Upper lobe of left lung (tissue), 6 donors: ENCODE results near the gene NEDD4L. TPM values are rescaled to one million over a fixed set of nuclear protein-coding genes. Genes with fewer than 3 reads are reported as not detected.

Experiments
- ATAC-seq, 2 donors: fragments of 200-7000 bp; cut with Tn5 transposase; one replicate each; pipeline ENCODE4 v1.9.1; 2022; ENCODE audit warnings: mild to moderate bottlenecking in 2 of 2, moderate library complexity in 2 of 2; ENCODE audit not compliant: low FRiP score in 2 of 2
- DNase-seq, 2 donors: peaks; one replicate each; pipeline ENCODE4 v3.0.0-alpha.2; 2019 to 2020
- H3K27ac ChIP-seq, 4 donors: fragments of 200-600 bp; sonication (generic); one replicate each; pipeline ENCODE4 v1.5.1; 2016 to 2019
- H3K27me3 ChIP-seq, 4 donors: fragments of 200-600 bp; sonication (generic); one replicate each; pipeline ENCODE4 v1.5.1; 2017 to 2019
- H3K36me3 ChIP-seq, 4 donors: fragments of 200-600 bp; sonication (generic); one replicate each; pipeline ENCODE4 v1.5.1; 2016 to 2019
- H3K4me1 ChIP-seq, 4 donors: fragments of 200-600 bp; sonication (generic); one replicate each; pipeline ENCODE4 v1.5.1; 2018 to 2019
- H3K4me3 ChIP-seq, 4 donors: fragments of 200-600 bp; sonication (generic); one replicate each; pipeline ENCODE4 v1.5.1; 2017 to 2019; ENCODE audit warnings: mild to moderate bottlenecking in 2 of 4, moderate library complexity in 1 of 4
- H3K9me3 ChIP-seq, 4 donors: fragments of 200-600 bp; sonication (generic); one replicate each; pipeline ENCODE4 v1.5.1; 2018 to 2019
- EP300 ChIP-seq, 4 donors: sonication (generic); formaldehyde crosslinking; IDR thresholded peaks; one replicate each; pipeline ENCODE4 v1.5.1; 2017; ENCODE audit warnings: antibody characterized with exemption in 4 of 4, control low read depth in 2 of 4
- POLR2A ChIP-seq, 4 donors: fragments of 450-650 bp; IDR thresholded peaks; one replicate each; pipeline ENCODE4 v1.5.1; 2016 to 2017; ENCODE audit warnings: antibody characterized with exemption in 4 of 4, mild to moderate bottlenecking in 2 of 4
- POLR2AphosphoS5 ChIP-seq, 2 donors: sonication (generic); formaldehyde crosslinking; IDR thresholded peaks; one replicate each; pipeline ENCODE4 v1.5.1; 2017; ENCODE audit warnings: antibody characterized with exemption in 2 of 2
- WGBS, 2 donors: methylation state at CpG; one replicate each; pipeline ENCODE4 v1.1.5; 2017 to 2018; 5-methylcytosine and 5-hydroxymethylcytosine counted together
- total RNA-seq, 6 donors: library from RNA; depleted of rRNA in 4 of 6; stranded (reverse); fragments of >200 nt in 4 of 6; gene quantifications; one replicate each; pipeline versions ENCODE4 v1.1.0 to v1.2.1, GENCODE V29; 2016 to 2021
- TF ChIP-seq, protein P1 (sequence below), 6 experiments: fragments of 450-650 bp in 4 of 6; fragments of 200-600 bp in 2 of 6; sonication (generic) in 2 of 6; IDR thresholded peaks; one replicate each; pipeline ENCODE4 v1.5.1; 2016 to 2019; ENCODE audit warnings: antibody characterized with exemption in 6 of 6
- donor health status: DM: no; HTN: no; CAD: no; lungs with moderate emphysema.
- donor health status: DM: no; HTN: yes; CAD: no; lungs with severe emphysema.

Gene NEDD4L
- total RNA-seq, 6 donors from 2014 or later = 148 to 491 (median 300) TPM

GRCh38 chr18:58394046-58394445 lies 350.0 kb downstream of the NEDD4L start:
- H3K27ac ChIP-seq = no peak overlapping the region
- H3K4me3 ChIP-seq = no peak overlapping the region
- no peaks in the 10 kb centered on the region for H3K27me3 ChIP-seq
- peaks cover 5 to 87% (median 58%) of the 10 kb centered on the region in 4 donors for H3K36me3 ChIP-seq
- TF ChIP-seq POLR2AphosphoS5 (IDR thresholded peaks at IDR 0.05) = no peak
- no peak for TF ChIP-seq EP300 (IDR thresholded peaks at IDR 0.05)
- TF ChIP-seq POLR2A (IDR thresholded peaks at IDR 0.05) = no peak
- TF ChIP-seq, protein P1, sequence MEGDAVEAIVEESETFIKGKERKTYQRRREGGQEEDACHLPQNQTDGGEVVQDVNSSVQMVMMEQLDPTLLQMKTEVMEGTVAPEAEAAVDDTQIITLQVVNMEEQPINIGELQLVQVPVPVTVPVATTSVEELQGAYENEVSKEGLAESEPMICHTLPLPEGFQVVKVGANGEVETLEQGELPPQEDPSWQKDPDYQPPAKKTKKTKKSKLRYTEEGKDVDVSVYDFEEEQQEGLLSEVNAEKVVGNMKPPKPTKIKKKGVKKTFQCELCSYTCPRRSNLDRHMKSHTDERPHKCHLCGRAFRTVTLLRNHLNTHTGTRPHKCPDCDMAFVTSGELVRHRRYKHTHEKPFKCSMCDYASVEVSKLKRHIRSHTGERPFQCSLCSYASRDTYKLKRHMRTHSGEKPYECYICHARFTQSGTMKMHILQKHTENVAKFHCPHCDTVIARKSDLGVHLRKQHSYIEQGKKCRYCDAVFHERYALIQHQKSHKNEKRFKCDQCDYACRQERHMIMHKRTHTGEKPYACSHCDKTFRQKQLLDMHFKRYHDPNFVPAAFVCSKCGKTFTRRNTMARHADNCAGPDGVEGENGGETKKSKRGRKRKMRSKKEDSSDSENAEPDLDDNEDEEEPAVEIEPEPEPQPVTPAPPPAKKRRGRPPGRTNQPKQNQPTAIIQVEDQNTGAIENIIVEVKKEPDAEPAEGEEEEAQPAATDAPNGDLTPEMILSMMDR (IDR thresholded peaks at IDR 0.05) = no peak
- 96% methylated on average over 6 to 7 of the region's 7 CpGs for WGBS, 2 donors
- no peak for DNase-seq
- ATAC-seq = no peak
- H3K9me3 ChIP-seq = no peaks in the 10 kb centered on the region
- H3K4me1 ChIP-seq = no peaks in the 10 kb centered on the region

DNA sequence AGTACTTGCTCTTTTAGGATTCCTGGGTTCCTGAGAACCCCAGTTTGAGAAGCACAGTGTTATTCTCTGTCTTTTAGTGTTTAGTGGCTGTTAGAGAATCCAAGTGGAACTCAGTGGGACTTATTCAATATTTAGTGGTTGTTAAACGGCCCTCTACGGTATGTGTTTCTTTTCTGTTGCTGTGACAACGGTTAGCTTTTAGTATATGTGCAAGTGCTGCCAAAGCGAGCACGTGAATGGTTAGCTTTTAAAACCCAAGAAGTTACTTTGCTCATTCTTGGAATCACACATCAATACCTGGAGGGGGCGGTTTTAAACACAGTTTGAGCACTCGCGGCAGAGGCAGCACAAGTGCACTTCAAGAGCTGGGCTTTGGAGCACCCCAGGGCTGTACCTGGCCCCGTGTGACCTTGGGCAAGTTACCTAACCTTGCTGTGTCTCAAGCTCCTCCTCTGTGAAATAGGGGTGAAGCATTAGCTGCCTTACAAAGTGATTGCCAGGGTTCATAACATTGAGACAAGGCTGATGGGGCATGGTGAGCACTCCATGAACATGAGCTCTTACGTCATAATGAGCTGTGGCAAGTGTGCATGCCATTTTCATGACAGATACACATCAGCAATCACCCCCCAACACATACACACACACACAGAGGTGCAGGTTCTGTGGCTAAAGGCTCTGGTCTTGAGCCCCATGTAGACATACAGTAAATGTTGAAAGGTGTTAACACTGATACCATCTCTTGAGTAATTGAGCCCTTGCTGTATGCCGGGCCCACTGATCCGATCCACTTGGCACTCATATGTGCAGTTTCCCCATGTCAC lies 350.8 kb downstream of the NEDD4L start:
- no peak for ATAC-seq

GRCh38 chr18:58396144-58396543 lies 352.1 kb downstream of the NEDD4L start:
- H3K27ac ChIP-seq = no peak overlapping the region
- H3K9me3 ChIP-seq = no peaks in the 10 kb centered on the region
- WGBS, 2 donors = 81 to 88% methylated on average over 10 of the region's 10 CpGs
- H3K36me3 ChIP-seq = peaks cover 5 to 72% (median 45%) of the 10 kb centered on the region in 4 donors
- peak in 1 of 2 donors; percentile 33 for DNase-seq
- H3K27me3 ChIP-seq = no peaks in the 10 kb centered on the region
- ATAC-seq = no peak
- no peaks in the 10 kb centered on the region for H3K4me1 ChIP-seq
- no peak for TF ChIP-seq POLR2AphosphoS5 (IDR thresholded peaks at IDR 0.05)
- TF ChIP-seq EP300 (IDR thresholded peaks at IDR 0.05) = no peak
- TF ChIP-seq POLR2A (IDR thresholded peaks at IDR 0.05) = no peak
- TF ChIP-seq, protein P1 (IDR thresholded peaks at IDR 0.05) = no peak
- no peak overlapping the region for H3K4me3 ChIP-seq

More for the DNA sequence above, 350.8 kb downstream of the NEDD4L start:
- no peak for DNase-seq
- H3K27me3 ChIP-seq = no peaks in the 10 kb centered on the region
- H3K36me3 ChIP-seq = peaks cover 5 to 85% (median 55%) of the 10 kb centered on the region in 4 donors
- no peak overlapping the region for H3K27ac ChIP-seq
- TF ChIP-seq EP300 (IDR thresholded peaks at IDR 0.05) = no peak
- TF ChIP-seq, protein P1 (IDR thresholded peaks at IDR 0.05) = no peak
- TF ChIP-seq POLR2AphosphoS5 (IDR thresholded peaks at IDR 0.05) = no peak
- TF ChIP-seq POLR2A (IDR thresholded peaks at IDR 0.05) = no peak
- no peak overlapping the region for H3K4me3 ChIP-seq
- H3K9me3 ChIP-seq = no peaks in the 10 kb centered on the region
- 73 to 89% methylated on average over 12 of the region's 12 CpGs for WGBS, 2 donors
- H3K4me1 ChIP-seq = no peaks in the 10 kb centered on the region

- WGBS, 2 donors = 78 to 81% methylated on average over 3 of the region's 3 CpGs
- Histone ChIP-seq H3K4me3 (no peak overlapping the region), H3K9me3 (no peaks in the 10 kb centered on the region), H3K27me3 (no peaks in the 10 kb centered on the region), H3K27ac (no peak overlapping the region), H3K4me1 (peaks cover 0 to 1% (median under 1%) of the 10 kb centered on the region in 4 donors), H3K36me3 (peaks cover 3 to 64% (median 37%) of the 10 kb centered on the region in 4 donors)
- TF ChIP-seq POLR2A (IDR thresholded peaks at IDR 0.05) = no peak
- no peak for TF ChIP-seq POLR2AphosphoS5 (IDR thresholded peaks at IDR 0.05)
- TF ChIP-seq EP300 (IDR thresholded peaks at IDR 0.05) = no peak
- TF ChIP-seq, protein P1 (IDR thresholded peaks at IDR 0.05) = no peak
- DNase-seq (no peak), ATAC-seq (no peak)
Measured at GRCh38 chr18:58396966-58397365, 352.9 kb downstream of the NEDD4L start.
